ENCODE measurements around the gene MACF1.

- no peak for TF ChIP-seq CTCF (IDR thresholded peaks at IDR 0.05; ENCODE audit: low read depth, low read length, missing input control)
- no peak for TF ChIP-seq MAX (IDR thresholded peaks at IDR 0.05)
- TF ChIP-seq HNF4A (conservative IDR thresholded peaks at IDR 0.05) = no peak
- TF ChIP-seq REST (IDR thresholded peaks at IDR 0.05) = no peak
- no peak for TF ChIP-seq TAF1 (conservative IDR thresholded peaks at IDR 0.05)
- TF ChIP-seq YY1 (IDR thresholded peaks at IDR 0.05) = no peak
Measured at GRCh38 chr1:39255222-39255621, 50.7 kb downstream of the MACF1 start.
